ENCODE results near the gene LTC4S. TPM values are rescaled to one million over a fixed set of nuclear protein-coding genes. Genes with fewer than 3 reads are reported as not detected.

Gene LTC4S
- total RNA-seq, 2 experiments from 2014 or later = 0.48 to 1.1 TPM

DNA sequence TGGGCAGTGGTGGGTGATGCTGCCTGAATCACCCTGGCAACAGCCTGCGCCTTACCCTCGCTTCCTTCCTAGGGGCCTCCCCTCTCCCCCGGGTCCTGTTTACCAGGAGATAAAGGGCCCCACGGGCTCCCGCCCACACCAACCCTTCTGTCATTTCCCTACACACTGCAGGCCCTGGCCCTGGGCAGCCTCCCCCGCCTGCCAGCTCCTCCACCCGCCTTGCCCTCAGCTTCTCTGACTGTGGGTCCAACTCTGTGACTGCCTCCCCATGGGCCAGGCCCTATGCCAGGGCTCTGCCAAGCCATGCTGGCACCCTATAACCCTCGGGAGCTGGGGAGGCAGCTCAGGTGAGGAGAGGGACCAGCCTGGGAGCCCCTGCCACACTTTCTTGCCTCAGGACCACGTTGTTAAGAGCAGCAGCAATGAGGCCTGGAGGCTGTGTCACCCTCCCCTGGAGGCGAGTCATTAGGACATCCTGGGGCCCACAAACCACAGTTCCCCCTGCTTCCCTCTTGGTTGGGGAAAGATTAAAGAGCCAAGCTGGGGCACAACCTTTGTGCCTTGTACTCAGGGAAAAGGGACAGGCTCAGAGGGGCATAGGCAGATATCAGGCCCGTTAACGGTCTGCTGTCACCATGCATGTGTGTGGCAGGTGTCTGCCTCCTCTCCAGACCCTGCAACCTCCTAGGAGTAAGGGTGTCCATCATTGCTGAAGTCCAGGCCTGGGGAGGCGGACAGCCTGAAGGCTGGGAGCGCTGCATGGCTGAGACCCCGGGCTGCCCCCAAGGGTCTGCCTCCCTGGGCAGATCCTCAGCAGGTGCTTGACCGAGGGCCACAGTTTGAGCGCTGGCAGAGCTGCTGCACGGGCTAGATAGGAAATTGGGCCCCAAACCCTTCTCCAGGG is 10.1 kb downstream of the LTC4S start:
- Mint-ChIP-seq H3K9me3 (no peaks in the 10 kb centered on the region), H3K27me3 (no peaks in the 10 kb centered on the region), H3K4me3 (peak overlapping the region; percentile 86), H3K36me3 (peaks cover 22% of the 10 kb centered on the region), H3K4me1 (ENCODE audit: low read depth) (peaks cover 33% of the 10 kb centered on the region), H3K27ac (peak overlapping the region; percentile 85)
- ChIA-PET POLR2A (interaction anchor here (0.9 to 3.9 kb wide), 2 partner anchors 16 to 103 kb away, joined by 3 to 19 read pairs; partner anchors contain the start of gene SQSTM1), CTCF (interaction anchor here (0.8 to 2.4 kb wide), 3 partner anchors 9 to 41 kb away, joined by 3 to 9 read pairs (median 4); partner anchors contain the start of gene SQSTM1)
- intact Hi-C loops (cut with micrococcal nuclease) = loop anchor here (1.0 to 5.0 kb wide), 8 partner anchors 15 to 287 kb away; partner anchors contain the start of genes HNRNPH1, MAML1 and MRNIP
- DNase-seq = peak; percentile 87

DNA sequence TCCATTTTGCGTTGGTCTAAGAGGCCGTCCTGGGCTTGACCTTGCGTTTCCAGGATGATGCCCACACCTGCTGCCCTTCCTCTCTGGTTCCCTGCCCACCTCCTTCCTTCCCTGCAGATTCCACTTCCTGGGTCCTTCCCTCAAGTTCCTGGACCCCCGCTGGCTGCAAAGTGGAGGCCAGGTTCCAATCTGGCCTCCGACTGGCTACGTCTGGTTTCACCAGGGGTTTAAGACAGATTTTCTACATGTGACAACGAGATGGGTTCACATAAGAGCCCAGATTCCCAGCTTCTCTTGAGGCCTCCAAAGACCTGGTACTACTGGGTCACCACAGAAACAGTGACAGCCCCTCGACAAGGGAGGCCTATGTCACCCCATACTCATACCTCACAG is 10.8 kb downstream of the LTC4S start:
- peak overlapping the region; percentile 86 for H3K4me3 Mint-ChIP-seq
- no peaks in the 10 kb centered on the region for H3K27me3 Mint-ChIP-seq
- intact Hi-C loops (cut with micrococcal nuclease) = loop anchor here (1.0 to 5.0 kb wide), 7 partner anchors 15 to 287 kb away; partner anchors contain the start of genes HNRNPH1, MAML1 and MRNIP

GRCh38 chr5:179805070-179805528 is 11.3 kb downstream of the LTC4S start:
- POLR2A ChIA-PET = interaction anchor here (0.7 to 3.9 kb wide), 3 partner anchors 11 to 182 kb away, joined by 3 to 19 read pairs (median 8); partner anchors contain the start of genes HNRNPH1, LTC4S and SQSTM1
- Mint-ChIP-seq H3K36me3 (peaks cover 13% of the 10 kb centered on the region), H3K4me1 (ENCODE audit: low read depth) (peaks cover 33% of the 10 kb centered on the region), H3K27ac (peak overlapping the region; percentile 85), H3K9me3 (no peaks in the 10 kb centered on the region), H3K4me3 (peak overlapping the region; percentile 86), H3K27me3 (no peaks in the 10 kb centered on the region)
- CTCF ChIA-PET = interaction anchor here (0.6 to 1.5 kb wide), 3 partner anchors 9 to 102 kb away, joined by 4 to 5 read pairs (median 4); no protein-coding TSS in a partner anchor
- DNase-seq = no peak
- intact Hi-C loops (cut with micrococcal nuclease) = loop anchor here (2.0 to 5.0 kb wide), 2 partner anchors 72 to 267 kb away; partner anchors contain the start of genes MAML1 and RNF130

More for the DNA sequence above, 10.8 kb downstream of the LTC4S start:
- H3K9me3 Mint-ChIP-seq = no peaks in the 10 kb centered on the region
- no peak for DNase-seq
- H3K27ac Mint-ChIP-seq = peak overlapping the region; percentile 85
- ChIA-PET POLR2A (interaction anchor here (3.9 kb wide), 1 partner anchor 15 kb away, joined by 19 read pairs; the partner anchor contains the start of gene SQSTM1), CTCF (interaction anchor here (0.6 to 1.4 kb wide), 3 partner anchors 10 to 42 kb away, joined by 3 to 5 read pairs (median 4); partner anchors contain the start of gene SQSTM1)
- H3K4me1 Mint-ChIP-seq (ENCODE audit: low read depth) = peaks cover 33% of the 10 kb centered on the region
- H3K36me3 Mint-ChIP-seq = peaks cover 16% of the 10 kb centered on the region

GRCh38 chr5:179805529-179806249 is 11.9 kb downstream of the LTC4S start:
- Mint-ChIP-seq H3K27ac (peak overlapping the region; percentile 85), H3K4me3 (peak overlapping the region; percentile 86), H3K36me3 (peaks cover 14% of the 10 kb centered on the region), H3K27me3 (no peaks in the 10 kb centered on the region), H3K4me1 (ENCODE audit: low read depth) (peaks cover 33% of the 10 kb centered on the region), H3K9me3 (no peaks in the 10 kb centered on the region)
- CTCF ChIA-PET = interaction anchor here (0.9 to 1.5 kb wide), 3 partner anchors 9 to 101 kb away, joined by 3 to 4 read pairs (median 4); no protein-coding TSS in a partner anchor
- intact Hi-C loops (cut with micrococcal nuclease) = loop anchor here (2.0 to 5.0 kb wide), 2 partner anchors 73 to 267 kb away; partner anchors contain the start of genes MAML1 and RNF130
- POLR2A ChIA-PET = interaction anchor here (0.7 to 3.9 kb wide), 3 partner anchors 11 to 182 kb away, joined by 3 to 19 read pairs (median 8); partner anchors contain the start of genes HNRNPH1, LTC4S and SQSTM1
- DNase-seq = peak; percentile 65

DNA sequence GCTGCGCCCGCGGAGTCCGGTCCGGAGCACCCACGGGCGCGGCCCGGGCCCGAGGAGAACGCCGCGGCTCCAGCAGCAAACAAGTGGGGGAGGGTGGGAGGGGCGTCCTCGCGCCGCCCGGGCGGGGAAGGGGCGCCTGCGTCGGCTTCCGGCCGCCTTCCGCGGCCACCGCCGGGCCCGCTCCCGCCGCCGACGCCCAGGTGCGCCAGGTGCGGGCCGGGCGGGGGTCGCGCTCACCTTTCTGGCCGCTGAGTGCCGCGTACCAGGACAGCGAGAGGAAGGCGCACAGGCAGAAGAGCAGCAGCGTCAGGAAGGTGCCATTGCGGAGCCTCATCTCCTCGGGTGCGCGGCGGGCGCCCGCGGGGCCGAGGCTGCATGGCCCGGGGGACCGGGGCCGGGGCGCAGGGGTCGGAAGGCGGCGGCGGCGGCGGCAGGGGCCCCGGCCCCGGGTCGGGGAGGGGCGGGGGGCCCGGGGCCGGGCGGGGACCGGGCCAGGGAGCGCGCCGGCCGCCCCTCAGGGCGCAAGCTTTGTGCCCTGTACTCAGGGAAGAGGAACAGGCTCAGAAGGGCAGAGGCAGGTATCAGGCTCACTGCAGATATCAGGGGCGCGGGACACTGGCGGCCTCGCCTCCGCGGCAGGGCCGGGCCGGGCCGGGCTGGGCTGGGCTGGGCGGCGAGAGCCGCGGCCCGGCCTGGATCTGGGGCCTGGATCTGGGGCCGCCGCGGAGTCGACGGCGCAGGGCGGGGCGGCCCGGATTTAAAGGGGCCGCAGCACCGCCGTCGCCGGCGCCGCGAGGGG is 12.7 kb downstream of the LTC4S start, which contains the start of gene MGAT4B:
TSS of gene MGAT4B (minus strand) at position 617 of the 799 bp plus-strand sequence. CDS start at position 334, 283 bp downstream.
- POLR2A ChIA-PET = interaction anchor here (1.0 to 3.9 kb wide), 3 partner anchors 12 to 74 kb away, joined by 3 to 19 read pairs (median 8); partner anchors contain the start of genes LTC4S and SQSTM1
- CTCF ChIA-PET = interaction anchor here (0.9 to 1.5 kb wide), 4 partner anchors 9 to 100 kb away, joined by 3 to 4 read pairs (median 4); no protein-coding TSS in a partner anchor
- peaks cover 33% of the 10 kb centered on the region for H3K4me1 Mint-ChIP-seq (ENCODE audit: low read depth)

GRCh38 chr5:179812135-179812825 is 18.5 kb downstream of the LTC4S start:
- H3K36me3 Mint-ChIP-seq = peaks cover 23% of the 10 kb centered on the region
- DNase-seq = no peak
- no peak overlapping the region for H3K27ac Mint-ChIP-seq
- intact Hi-C loops (cut with micrococcal nuclease) = no loop called here
- H3K4me3 Mint-ChIP-seq = no peak overlapping the region
- H3K27me3 Mint-ChIP-seq = peaks cover 2% of the 10 kb centered on the region
- ChIA-PET POLR2A (interaction anchor here (1.3 kb wide), 1 partner anchor 10 kb away, joined by 3 read pairs; no protein-coding TSS in a partner anchor), CTCF (interaction anchor here (1.4 to 1.8 kb wide), 2 partner anchors 8 to 49 kb away, joined by 5 to 6 read pairs; partner anchors contain the start of gene SQSTM1)
- H3K9me3 Mint-ChIP-seq = no peaks in the 10 kb centered on the region
- H3K4me1 Mint-ChIP-seq (ENCODE audit: low read depth) = peaks cover 4% of the 10 kb centered on the region

More for the DNA sequence above, 12.7 kb downstream of the LTC4S start, which contains the start of gene MGAT4B:
- DNase-seq = peak; percentile 72
- no peaks in the 10 kb centered on the region for H3K9me3 Mint-ChIP-seq
- intact Hi-C loops (cut with micrococcal nuclease) = loop anchor here (5.0 kb wide), 1 partner anchor 266 kb away; the partner anchor contains the start of gene RNF130
- peak within 1 kb of the TSS; percentile 71 for H3K27ac Mint-ChIP-seq
- no peaks in the 10 kb centered on the region for H3K27me3 Mint-ChIP-seq
- peak within 1 kb of the TSS; percentile 86 for H3K4me3 Mint-ChIP-seq
- peaks cover 15% of the 10 kb centered on the region for H3K36me3 Mint-ChIP-seq

DNA sequence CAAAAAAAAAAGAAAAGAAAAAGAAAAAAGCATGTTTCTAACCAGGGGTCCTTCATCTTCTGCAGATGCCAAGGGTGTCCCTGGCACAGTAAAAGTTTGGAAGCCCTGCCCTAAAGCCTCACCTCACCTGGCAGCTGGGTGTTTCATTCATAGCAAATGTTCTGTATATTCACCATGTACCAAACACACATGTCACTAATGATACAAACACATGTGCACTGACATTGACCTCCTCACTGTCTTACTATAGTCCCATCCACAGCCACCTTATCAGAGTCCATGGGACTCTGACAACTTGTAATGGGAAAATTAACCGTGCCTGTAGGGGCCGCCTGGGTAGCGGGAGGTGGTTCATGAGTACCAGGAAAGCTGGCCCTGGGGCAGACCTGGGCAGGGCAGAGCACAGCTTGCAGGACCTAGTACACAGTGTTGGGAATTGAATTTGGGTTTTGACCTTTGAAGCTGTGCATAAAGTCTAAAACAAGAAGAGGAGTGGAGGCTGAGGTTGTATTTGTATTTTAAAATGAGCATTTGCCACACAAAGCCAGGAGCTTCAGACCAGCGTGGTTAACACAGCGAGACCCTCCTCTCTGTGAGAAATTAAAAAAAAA is 19.3 kb downstream of the LTC4S start:
- H3K4me3 Mint-ChIP-seq = no peak overlapping the region
- intact Hi-C loops (cut with micrococcal nuclease) = no loop called here
- peaks cover 2% of the 10 kb centered on the region for H3K27me3 Mint-ChIP-seq
- H3K36me3 Mint-ChIP-seq = peaks cover 23% of the 10 kb centered on the region
- no peaks in the 10 kb centered on the region for H3K9me3 Mint-ChIP-seq
- DNase-seq = no peak
- CTCF ChIA-PET = interaction anchor here (0.7 kb wide), 1 partner anchor 66 kb away, joined by 3 read pairs; no protein-coding TSS in a partner anchor
- POLR2A ChIA-PET = interaction anchor here (0.6 to 1.3 kb wide), 2 partner anchors 11 to 104 kb away, joined by 3 to 6 read pairs; no protein-coding TSS in a partner anchor
- no peak overlapping the region for H3K27ac Mint-ChIP-seq
- H3K4me1 Mint-ChIP-seq (ENCODE audit: low read depth) = peaks cover 8% of the 10 kb centered on the region

DNA sequence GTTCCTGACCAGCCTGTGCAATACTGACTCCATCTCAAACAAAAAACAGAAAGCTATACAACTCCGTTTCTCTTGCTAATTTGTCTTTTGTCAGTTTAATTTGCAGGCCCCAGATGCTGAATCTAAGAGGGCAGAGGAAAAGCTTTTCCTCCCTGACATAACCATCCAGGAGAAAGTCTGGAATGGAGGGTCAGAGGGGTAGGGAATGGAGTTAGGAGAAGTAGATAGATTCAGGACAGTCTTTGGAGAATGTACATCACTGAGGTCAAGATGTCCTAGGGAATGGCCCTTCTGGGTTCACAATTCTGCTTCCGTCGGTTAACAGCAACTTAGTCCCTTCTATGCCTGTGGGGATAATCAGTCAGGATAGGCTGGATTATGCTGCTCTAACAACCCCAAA is 20.3 kb downstream of the LTC4S start:
- H3K4me1 Mint-ChIP-seq (ENCODE audit: low read depth) = peaks cover 16% of the 10 kb centered on the region
- intact Hi-C loops (cut with micrococcal nuclease) = no loop called here
- H3K4me3 Mint-ChIP-seq = no peak overlapping the region
- ChIA-PET CTCF (interaction anchor here (1.6 to 2.6 kb wide), 2 partner anchors 12 to 51 kb away, joined by 3 to 7 read pairs; no protein-coding TSS in a partner anchor), POLR2A (interaction anchor here (0.6 kb wide), 1 partner anchor 103 kb away, joined by 6 read pairs; no protein-coding TSS in a partner anchor)
- H3K27me3 Mint-ChIP-seq = peaks cover 2% of the 10 kb centered on the region
- H3K36me3 Mint-ChIP-seq = peaks cover 24% of the 10 kb centered on the region
- no peak for DNase-seq
- no peaks in the 10 kb centered on the region for H3K9me3 Mint-ChIP-seq
- H3K27ac Mint-ChIP-seq = no peak overlapping the region

GRCh38 chr5:179815491-179816249 is 21.9 kb downstream of the LTC4S start:
- no peak overlapping the region for H3K4me3 Mint-ChIP-seq
- POLR2A ChIA-PET = no interaction called here
- H3K27me3 Mint-ChIP-seq = peaks cover 2% of the 10 kb centered on the region
- H3K9me3 Mint-ChIP-seq = no peaks in the 10 kb centered on the region
- intact Hi-C loops (cut with micrococcal nuclease) = loop anchor here (5.0 kb wide), 1 partner anchor 193 kb away; the partner anchor contains the start of gene HNRNPH1
- no peak for DNase-seq
- CTCF ChIA-PET = interaction anchor here (1.6 to 2.6 kb wide), 2 partner anchors 13 to 52 kb away, joined by 3 to 7 read pairs; no protein-coding TSS in a partner anchor
- peaks cover 20% of the 10 kb centered on the region for H3K36me3 Mint-ChIP-seq
- H3K27ac Mint-ChIP-seq = no peak overlapping the region
- peaks cover 27% of the 10 kb centered on the region for H3K4me1 Mint-ChIP-seq (ENCODE audit: low read depth)
